ENCODE data around the gene CEP57L1.
"Not testable (repeated sequence)": the region's sequence is repeated elsewhere in the genome, so short reads cannot be mapped to it uniquely, and the experiment has no call there.

GRCh38 chr6:109148251-109148650 is 52.9 kb downstream of the CEP57L1 start:
- not testable (repeated sequence) for TF ChIP-seq EZH2 (IDR thresholded peaks at IDR 0.05; ENCODE audit: insufficient read depth, poor library complexity, severe bottlenecking); EZH2phosphoT487 (IDR thresholded peaks at IDR 0.05; ENCODE audit: insufficient read depth, low read depth)
